Keratinocyte (primary cell): ENCODE results near the gene PTPN12. TPM values are rescaled to one million over a fixed set of nuclear protein-coding genes. Genes with fewer than 3 reads are reported as not detected.

Experiments
- DNase-seq: peaks from one replicate; pipeline ENCODE4 v3.0.0-alpha.2; 2011; ENCODE audit warnings: low read depth, missing footprints, low spot score
- FAIRE-seq: peaks from 2 replicates; lab custom pipeline; 2011; peaks lifted over from hg19 to GRCh38; lab: Jason Lieb, UNC
- H2AFZ ChIP-seq: 2 replicates; pipeline ENCODE4 v1.6.0; 2012; ENCODE audit warnings: low read length, control low read depth, inconsistent platforms; ENCODE audit not compliant: control insufficient read depth
- H3K27ac ChIP-seq: 2 replicates; pipeline ENCODE4 v1.5.1; 2011; ENCODE audit warnings: low read length; ENCODE audit not compliant: control insufficient read depth, insufficient read depth
- H3K27me3 ChIP-seq: 3 replicates; pipeline ENCODE4 v1.6.0; 2011; ENCODE audit warnings: low read length; ENCODE audit not compliant: control insufficient read depth, insufficient read depth; ENCODE audit errors: extremely low read depth
- H3K36me3 ChIP-seq, 2 experiments: 2 replicates in 1 of 2; 3 replicates in 1 of 2; pipeline ENCODE4 v1.5.1; 2011; ENCODE audit warnings: low read length in 2 of 2, mild to moderate bottlenecking in 1 of 2; ENCODE audit not compliant: control insufficient read depth in 2 of 2, insufficient read depth in 2 of 2; ENCODE audit errors: extremely low read depth in 1 of 2
- H3K4me1 ChIP-seq: 3 replicates; pipeline ENCODE4 v1.5.1; 2011; ENCODE audit warnings: low read length; ENCODE audit not compliant: control insufficient read depth, insufficient read depth; ENCODE audit errors: extremely low read depth
- H3K4me2 ChIP-seq: 3 replicates; pipeline ENCODE4 v1.6.0; 2011; ENCODE audit warnings: low read depth, low read length; ENCODE audit not compliant: control insufficient read depth, insufficient read depth; ENCODE audit errors: extremely low read depth
- H3K4me3 ChIP-seq, 3 experiments: fragments of 200-600 bp in 1 of 3; sonication (generic) in 1 of 3; 2 replicates in 2 of 3; 3 replicates in 1 of 3; pipeline ENCODE4 v1.5.1; 2011 to 2016; ENCODE audit warnings: low read length in 3 of 3, mild to moderate bottlenecking in 3 of 3, control low read depth in 2 of 3, inconsistent platforms in 1 of 3, low read depth in 1 of 3, mixed read lengths in 1 of 3, mixed run types in 1 of 3, moderate library complexity in 1 of 3; ENCODE audit not compliant: control insufficient read depth in 2 of 3, insufficient read depth in 2 of 3; ENCODE audit errors: extremely low read depth in 1 of 3
- H3K79me2 ChIP-seq: 2 replicates; pipeline ENCODE4 v1.6.0; 2012; ENCODE audit warnings: low read length; ENCODE audit not compliant: control insufficient read depth, insufficient read depth
- H3K9ac ChIP-seq: 3 replicates; pipeline ENCODE4 v1.6.0; 2011; ENCODE audit warnings: low read length; ENCODE audit not compliant: control insufficient read depth, insufficient read depth; ENCODE audit errors: extremely low read depth
- H3K9me1 ChIP-seq: 3 replicates; pipeline ENCODE4 v1.6.0; 2011; ENCODE audit warnings: low read length; ENCODE audit not compliant: control insufficient read depth, insufficient read depth; ENCODE audit errors: extremely low read depth
- H3K9me3 ChIP-seq: 2 replicates; pipeline ENCODE4 v1.5.1; 2012; ENCODE audit warnings: low read depth, low read length; ENCODE audit not compliant: control insufficient read depth
- H4K20me1 ChIP-seq: 3 replicates; pipeline ENCODE4 v1.6.0; 2011; ENCODE audit warnings: low read length; ENCODE audit not compliant: control insufficient read depth, insufficient read depth; ENCODE audit errors: extremely low read depth
- EZH2 ChIP-seq: IDR thresholded peaks from one replicate; pipeline ENCODE4 v1.6.1; 2012; ENCODE audit warnings: inconsistent platforms, mild to moderate bottlenecking, low read length, moderate library complexity
- dilution Hi-C: fragments of 300-500 bp; cut with MboI; formaldehyde crosslinking; loops from one replicate; pipeline ENCODE4 v1.7.0; 2020; ENCODE audit warnings: low sequenced_read_pairs; ENCODE audit not compliant: extremely low pct_ligation_motif_present
- polyA plus RNA-seq, 5 experiments: library from polyadenylated mRNA; depleted of rRNA in 3 of 5; stranded (reverse) in 3 of 5; stranded (forward) in 1 of 5; unstranded in 1 of 5; fragments of >200 nt; gene quantifications; 1 replicate in 1 of 5; 2 replicates in 3 of 5; 3 replicates in 1 of 5; pipeline versions ENCODE4 v1.2.1 to v1.2.3, GENCODE V29; 2011 to 2012; ENCODE audit warnings: missing spikeins in 2 of 5, low read depth in 1 of 5, low replicate concordance in 1 of 5
- TF ChIP-seq, protein P1 (sequence below), 3 experiments: IDR thresholded peaks in 1 of 3; conservative IDR thresholded peaks in 1 of 3; optimal IDR thresholded peaks in 1 of 3; 2 replicates in 2 of 3; 3 replicates in 1 of 3; pipeline versions ENCODE3 to v1.5.1; 2011; ENCODE audit warnings: low read length in 3 of 3, mild to moderate bottlenecking in 3 of 3, moderate library complexity in 2 of 3, control low read depth in 1 of 3, inconsistent platforms in 1 of 3; ENCODE audit not compliant: insufficient read depth in 2 of 3; ENCODE audit errors: extremely low read depth in 1 of 3

The PTPN12 gene
- polyA plus RNA-seq, 1 donor (not counting 4 experiments of a cell fraction or from before 2014, with no cell fraction given): 61.1 TPM

GRCh38 chr7:77561352-77561751 lies 24.3 kb downstream of the PTPN12 start:
- Histone ChIP-seq H3K9me3 (no peaks in the 10 kb centered on the region), H3K36me3 (peaks cover 4 to 13% of the 10 kb centered on the region in 2 experiments), H3K4me1 (peaks cover 12% of the 10 kb centered on the region), H4K20me1 (peaks cover 23% of the 10 kb centered on the region), H2AFZ (no peak overlapping the region), H3K79me2 (peaks cover 99% of the 10 kb centered on the region), H3K27ac (no peak overlapping the region), H3K27me3 (no peaks in the 10 kb centered on the region), H3K9ac (no peak overlapping the region), H3K4me3 (no peak overlapping the region), H3K4me2 (no peak overlapping the region), H3K9me1 (peaks cover 8% of the 10 kb centered on the region)
- TF ChIP-seq, protein P1, sequence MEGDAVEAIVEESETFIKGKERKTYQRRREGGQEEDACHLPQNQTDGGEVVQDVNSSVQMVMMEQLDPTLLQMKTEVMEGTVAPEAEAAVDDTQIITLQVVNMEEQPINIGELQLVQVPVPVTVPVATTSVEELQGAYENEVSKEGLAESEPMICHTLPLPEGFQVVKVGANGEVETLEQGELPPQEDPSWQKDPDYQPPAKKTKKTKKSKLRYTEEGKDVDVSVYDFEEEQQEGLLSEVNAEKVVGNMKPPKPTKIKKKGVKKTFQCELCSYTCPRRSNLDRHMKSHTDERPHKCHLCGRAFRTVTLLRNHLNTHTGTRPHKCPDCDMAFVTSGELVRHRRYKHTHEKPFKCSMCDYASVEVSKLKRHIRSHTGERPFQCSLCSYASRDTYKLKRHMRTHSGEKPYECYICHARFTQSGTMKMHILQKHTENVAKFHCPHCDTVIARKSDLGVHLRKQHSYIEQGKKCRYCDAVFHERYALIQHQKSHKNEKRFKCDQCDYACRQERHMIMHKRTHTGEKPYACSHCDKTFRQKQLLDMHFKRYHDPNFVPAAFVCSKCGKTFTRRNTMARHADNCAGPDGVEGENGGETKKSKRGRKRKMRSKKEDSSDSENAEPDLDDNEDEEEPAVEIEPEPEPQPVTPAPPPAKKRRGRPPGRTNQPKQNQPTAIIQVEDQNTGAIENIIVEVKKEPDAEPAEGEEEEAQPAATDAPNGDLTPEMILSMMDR (optimal IDR thresholded peaks at IDR 0.05 in 1 of 3, IDR thresholded peaks at IDR 0.05 in 1 of 3, conservative IDR thresholded peaks at IDR 0.05 in 1 of 3; ENCODE audit: extremely low read depth in 1 of 3, insufficient read depth in 2 of 3, low read length in 3 of 3): no peak
- TF ChIP-seq EZH2: no peak
- no peak for DNase-seq
- FAIRE-seq: no peak
- dilution Hi-C loops: no loop called here

DNA sequence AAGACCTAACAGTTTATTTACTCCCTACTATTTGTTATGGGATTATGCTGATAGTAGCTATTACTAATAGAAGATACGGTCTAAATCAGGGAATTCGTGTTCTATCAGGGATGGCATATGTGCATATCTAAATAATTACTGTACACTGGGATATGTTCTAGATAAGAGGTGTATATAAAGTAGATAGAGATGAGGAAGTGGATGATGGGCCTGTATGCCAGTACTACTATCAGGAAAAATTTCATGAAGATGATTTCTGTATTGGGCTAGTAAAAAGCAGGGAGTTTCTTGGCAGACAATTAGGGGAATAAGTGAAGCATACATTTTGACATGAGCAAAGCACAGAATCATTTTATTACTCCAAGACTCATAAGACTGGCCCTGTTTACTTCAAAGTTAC lies 26.2 kb downstream of the PTPN12 start:
- dilution Hi-C loops: no loop called here
- DNase-seq (no peak), FAIRE-seq (no peak)
- peaks cover 15% of the 10 kb centered on the region for H3K4me1 ChIP-seq
- no peaks in the 10 kb centered on the region for H3K9me3 ChIP-seq
- H3K4me2 ChIP-seq: no peak overlapping the region
- H3K27ac ChIP-seq: no peak overlapping the region
- H3K79me2 ChIP-seq: peaks cover 98% of the 10 kb centered on the region
- H3K9ac ChIP-seq: no peak overlapping the region
- no peak overlapping the region for H2AFZ ChIP-seq
- no peaks in the 10 kb centered on the region for H3K27me3 ChIP-seq
- peaks cover 18% of the 10 kb centered on the region for H4K20me1 ChIP-seq
- peaks cover 2 to 5% of the 10 kb centered on the region in 2 experiments for H3K36me3 ChIP-seq
- H3K4me3 ChIP-seq: no peak overlapping the region
- TF ChIP-seq EZH2: no peak
- TF ChIP-seq, protein P1 (optimal IDR thresholded peaks at IDR 0.05 in 1 of 3, IDR thresholded peaks at IDR 0.05 in 1 of 3, conservative IDR thresholded peaks at IDR 0.05 in 1 of 3; ENCODE audit: extremely low read depth in 1 of 3, insufficient read depth in 2 of 3, low read length in 3 of 3): no peak
- peaks cover 7% of the 10 kb centered on the region for H3K9me1 ChIP-seq
